GM04504 (cell line): Measurements from ENCODE around the gene P2RY6.

Experiments
- DNase-seq: peaks from one replicate; pipeline ENCODE4 v3.0.0-alpha.2; 2012; ENCODE audit warnings: low read depth

The P2RY6 gene

GRCh38 chr11:73317803-73318202 is 45.7 kb downstream of the P2RY6 start:
- DNase-seq, result no peak

- no peak for DNase-seq
These were observed 46.4 kb downstream of the P2RY6 start for GRCh38 chr11:73318501-73319011.

- DNase-seq, result no peak
These were observed 48.8 kb downstream of the P2RY6 start for GRCh38 chr11:73320763-73321603.

- DNase-seq, result peak; percentile 49
These were observed 49.7 kb downstream of the P2RY6 start for GRCh38 chr11:73321604-73322381.

GRCh38 chr11:73322382-73323306 is 50.5 kb downstream of the P2RY6 start:
- DNase-seq, result no peak

- peak; percentile 63 for DNase-seq
These were observed 51.3 kb downstream of the P2RY6 start for GRCh38 chr11:73323464-73323863.

- no peak for DNase-seq
These were observed 52.0 kb downstream of the P2RY6 start for GRCh38 chr11:73324116-73324515.

- no peak for DNase-seq
These were observed 52.5 kb downstream of the P2RY6 start for GRCh38 chr11:73324665-73325035.

- no peak for DNase-seq
These were observed 53.2 kb downstream of the P2RY6 start for GRCh38 chr11:73325036-73325981.

- no peak for DNase-seq
These were observed 55.0 kb downstream of the P2RY6 start for GRCh38 chr11:73326929-73327811.

- no peak for DNase-seq
These were observed 55.8 kb downstream of the P2RY6 start for GRCh38 chr11:73327812-73328364.

- DNase-seq, result no peak
These were observed 58.5 kb downstream of the P2RY6 start for GRCh38 chr11:73330569-73331093.

GRCh38 chr11:73331138-73331916 is 59.2 kb downstream of the P2RY6 start:
- DNase-seq, result no peak

GRCh38 chr11:73333173-73333572 is 61.0 kb downstream of the P2RY6 start:
- no peak for DNase-seq

GRCh38 chr11:73333640-73334383 is 61.7 kb downstream of the P2RY6 start:
- DNase-seq, result no peak

- peak; percentile 73 for DNase-seq
These were observed 62.5 kb downstream of the P2RY6 start for GRCh38 chr11:73334384-73335203.
